Loucy (cell line): ENCODE results near the gene SUN2.

Source experiments
- H2AFZ ChIP-seq: fragments of 200-600 bp; sonication (generic); 2 replicates; pipeline ENCODE4 v1.6.0; 2016; ENCODE audit warnings: antibody characterized with exemption, mild to moderate bottlenecking, low read length, moderate library complexity
- H3F3A ChIP-seq: fragments of 200-600 bp; 2 replicates; pipeline ENCODE4 v1.6.0; 2016; ENCODE audit warnings: antibody characterized with exemption, low read depth, mild to moderate bottlenecking
- H3K27me3 ChIP-seq: fragments of 200-600 bp; sonication (generic); 2 replicates; pipeline ENCODE4 v1.6.1; 2014; ENCODE audit warnings: low read length, mild to moderate bottlenecking; ENCODE audit not compliant: insufficient read depth, poor library complexity, severe bottlenecking
- H3K36me3 ChIP-seq: fragments of 200-600 bp; sonication (generic); 2 replicates; pipeline ENCODE4 v1.6.1; 2016; ENCODE audit warnings: low read length; ENCODE audit not compliant: insufficient read depth
- H3K4me1 ChIP-seq: fragments of 200-600 bp; sonication (generic); 2 replicates; pipeline ENCODE4 v1.5.1; 2014; ENCODE audit warnings: low read length, mild to moderate bottlenecking; ENCODE audit not compliant: insufficient read depth, poor library complexity, severe bottlenecking
- H3K4me2 ChIP-seq: fragments of 200-600 bp; sonication (generic); 2 replicates; pipeline ENCODE4 v1.6.0; 2014; ENCODE audit warnings: antibody characterized with exemption, low read length, low read depth, mild to moderate bottlenecking; ENCODE audit not compliant: poor library complexity, severe bottlenecking
- H3K4me3 ChIP-seq: fragments of 200-600 bp; sonication (generic); 2 replicates; pipeline ENCODE4 v1.5.1; 2014; ENCODE audit warnings: low read length, mild to moderate bottlenecking, mixed read lengths; ENCODE audit not compliant: poor library complexity, severe bottlenecking
- H3K79me2 ChIP-seq: fragments of 200-600 bp; sonication (generic); 2 replicates; pipeline ENCODE4 v1.6.1; 2014; ENCODE audit warnings: low read length; ENCODE audit not compliant: insufficient read depth
- H3K9ac ChIP-seq: fragments of 200-600 bp; sonication (generic); 2 replicates; pipeline ENCODE4 v1.6.0; 2014; ENCODE audit warnings: mild to moderate bottlenecking, low read depth, low read length, moderate library complexity; ENCODE audit not compliant: poor library complexity, severe bottlenecking
- H3K9me2 ChIP-seq: fragments of 200-600 bp; sonication (generic); replicated peaks from 2 replicates; pipeline ENCODE4 v1.6.1; 2016; ENCODE audit warnings: low read depth, low read length, mixed read lengths
- H3K9me3 ChIP-seq: fragments of 200-600 bp; sonication (generic); 2 replicates; pipeline ENCODE4 v1.6.1; 2014; ENCODE audit warnings: mild to moderate bottlenecking, antibody characterized with exemption, low read length, low read depth; ENCODE audit not compliant: insufficient read depth
- H4K20me1 ChIP-seq: fragments of 200-600 bp; sonication (generic); 2 replicates; pipeline ENCODE4 v1.6.0; 2014; ENCODE audit warnings: antibody characterized with exemption, low read length, mild to moderate bottlenecking; ENCODE audit not compliant: insufficient read depth, poor library complexity, severe bottlenecking
- CTCF ChIP-seq: fragments of 200-600 bp; sonication (generic); conservative IDR thresholded peaks from 2 replicates; pipeline ENCODE4 v1.5.1; 2014; ENCODE audit warnings: mild to moderate bottlenecking, antibody characterized with exemption, low read length
- EZH2phosphoT487 ChIP-seq: fragments of 200-600 bp; IDR thresholded peaks from 2 replicates; pipeline ENCODE4 v1.6.1; 2018; ENCODE audit warnings: antibody characterized with exemption, mild to moderate bottlenecking, moderate library complexity, borderline replicate concordance

Gene SUN2

GRCh38 chr22:38721551-38721950 is 34.2 kb downstream of the SUN2 start:
- Histone ChIP-seq H3K36me3 (peaks cover 88% of the 10 kb centered on the region; the same call in 1 of the 2 replicates), H3K27me3 (no peaks in the 10 kb centered on the region), H3K4me2 (no peak overlapping the region), H3K4me3 (no peak overlapping the region), H3K9me2 (no peaks in the 10 kb centered on the region), H3K9ac (no peak overlapping the region), H3F3A (no peaks in the 10 kb centered on the region), H2AFZ (no peak overlapping the region), H4K20me1 (peaks cover 3% of the 10 kb centered on the region), H3K79me2 (no peaks in the 10 kb centered on the region; the same call in 1 of the 2 replicates), H3K9me3 (no peaks in the 10 kb centered on the region), H3K4me1 (no peaks in the 10 kb centered on the region)
- TF ChIP-seq CTCF: no peak
- no peak for TF ChIP-seq EZH2phosphoT487

GRCh38 chr22:38720350-38720749 is 35.4 kb downstream of the SUN2 start:
- H3K79me2 ChIP-seq: peaks cover 11% of the 10 kb centered on the region
- no peaks in the 10 kb centered on the region for H3K9me2 ChIP-seq
- no peak overlapping the region for H3K4me2 ChIP-seq
- peaks cover 9% of the 10 kb centered on the region for H4K20me1 ChIP-seq
- no peaks in the 10 kb centered on the region for H3F3A ChIP-seq
- H3K4me1 ChIP-seq: peaks cover under 1% of the 10 kb centered on the region
- no peak overlapping the region for H3K4me3 ChIP-seq
- H3K9ac ChIP-seq: no peak overlapping the region
- H2AFZ ChIP-seq: no peak overlapping the region
- H3K9me3 ChIP-seq: no peaks in the 10 kb centered on the region
- H3K27me3 ChIP-seq: no peaks in the 10 kb centered on the region
- H3K36me3 ChIP-seq: peaks cover 88% of the 10 kb centered on the region; the same call in 1 of the 2 replicates
- TF ChIP-seq CTCF (no peak), EZH2phosphoT487 (no peak)

- H3K4me1 ChIP-seq: peaks cover 10% of the 10 kb centered on the region
- H3K9ac ChIP-seq: no peak overlapping the region
- no peaks in the 10 kb centered on the region for H3F3A ChIP-seq
- H3K36me3 ChIP-seq: peaks cover 77% of the 10 kb centered on the region; the same call in 1 of the 2 replicates
- no peak overlapping the region for H2AFZ ChIP-seq
- no peaks in the 10 kb centered on the region for H3K9me2 ChIP-seq
- H3K4me3 ChIP-seq: no peak overlapping the region
- H3K4me2 ChIP-seq: no peak overlapping the region
- peaks cover 23% of the 10 kb centered on the region for H3K79me2 ChIP-seq
- TF ChIP-seq EZH2phosphoT487 (no peak), CTCF (no peak)
- H3K27me3 ChIP-seq: no peaks in the 10 kb centered on the region
- H4K20me1 ChIP-seq: peaks cover 19% of the 10 kb centered on the region
- H3K9me3 ChIP-seq: no peaks in the 10 kb centered on the region
Measured at GRCh38 chr22:38719196-38719595, 36.6 kb downstream of the SUN2 start.
